Measurements from ENCODE around the gene AKAP6. TPM values are rescaled to one million over a fixed set of nuclear protein-coding genes. Genes with fewer than 3 reads are reported as not detected.

Gene AKAP6
- total and polyA plus RNA-seq, 10 of the 15 experiments (the other 5 are each of a cell fraction or from before 2014, with no cell fraction given) = 0.35 to 5.9 (median 2.2) TPM

DNA sequence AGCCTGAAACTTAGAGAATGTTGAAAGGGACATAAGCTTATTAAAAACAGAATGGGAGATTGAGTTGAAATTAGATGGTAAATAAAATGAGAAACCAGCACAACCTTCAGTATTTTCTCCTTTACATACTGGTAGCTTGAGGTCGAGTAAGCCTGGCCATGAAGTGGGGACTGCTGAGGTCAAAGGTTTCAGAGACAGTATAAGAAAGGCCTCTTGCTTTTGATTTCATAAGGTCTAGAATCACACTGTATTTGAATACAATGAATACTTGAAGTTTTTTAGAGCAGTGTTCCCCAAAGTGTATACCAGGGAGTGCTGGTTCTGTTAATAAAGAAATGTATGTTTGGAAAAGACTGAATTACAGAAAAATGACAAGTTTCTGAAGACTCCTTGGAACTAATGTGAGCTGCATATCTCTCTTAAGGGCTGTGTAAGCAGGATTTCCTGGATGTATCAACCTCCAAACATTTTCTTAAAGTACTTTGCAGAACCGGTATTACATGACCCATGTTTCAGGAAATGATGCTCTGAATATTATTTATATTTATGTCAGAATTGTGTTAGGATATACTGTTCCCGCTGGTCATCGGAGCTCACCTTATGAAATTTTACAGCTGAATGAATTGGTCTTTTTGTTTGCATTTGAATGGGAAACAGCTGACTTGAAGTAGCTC lies 85.0 kb downstream of the AKAP6 start:
- Histone ChIP-seq H3K9me3 (replicated peaks; ENCODE audit: control insufficient read depth, insufficient read depth, low read length) (no peaks in the 10 kb centered on the region), H3K27ac (ENCODE audit: control insufficient read depth, insufficient read depth) (no peak overlapping the region), H3K4me3 (no peak overlapping the region), H3K36me3 (ENCODE audit: control insufficient read depth in 2 of 2, insufficient read depth in 2 of 2, low read length in 1 of 2) (no peaks in the 10 kb centered on the region), H2AFZ (ENCODE audit: control insufficient read depth, low read depth, low read length) (no peak overlapping the region), H4K20me1 (ENCODE audit: control insufficient read depth, insufficient read depth) (no peaks in the 10 kb centered on the region), H3K4me1 (ENCODE audit: control insufficient read depth, insufficient read depth, low read length) (no peaks in the 10 kb centered on the region), H3K9ac (ENCODE audit: control insufficient read depth, insufficient read depth, low read length) (no peak overlapping the region), H3K27me3 (replicated peaks in 1 of 2; ENCODE audit: control insufficient read depth in 2 of 2, insufficient read depth in 2 of 2, low read length in 1 of 2) (no peaks in the 10 kb centered on the region), H3K4me2 (ENCODE audit: control insufficient read depth, insufficient read depth) (no peak overlapping the region), H3K79me2 (ENCODE audit: control insufficient read depth, insufficient read depth, low read length) (no peaks in the 10 kb centered on the region)
- intact Hi-C loops (cut with micrococcal nuclease; ENCODE audit: unreplicated experiment) = no loop called here
- BruUV-seq (replicated peaks) = no TSS peak
- RAD21 ChIA-PET (ENCODE audit: unreplicated experiment) = interaction anchor here (1.3 kb wide), 1 partner anchor 35 kb away, joined by 3 read pairs; no protein-coding TSS in a partner anchor
- POLR2A ChIA-PET = no interaction called here
- SMC1A ChIA-PET (ENCODE audit: uncharacterized antibody, unreplicated experiment) = interaction anchor here (0.8 to 1.6 kb wide), 2 partner anchors 12 to 1944 kb away, joined by 3 to 4 read pairs; no protein-coding TSS in a partner anchor
- DNase-seq (ENCODE audit: low read depth, low spot score) (no peak), ATAC-seq (0 out of 3 replicates have a peak, but pooled peaks have one; percentile 27), FAIRE-seq (no peak)
- CTCF ChIA-PET = no interaction called here
- in situ Hi-C loops (cut with MboI) = no loop called here
- TF ChIP-seq, protein P1, sequence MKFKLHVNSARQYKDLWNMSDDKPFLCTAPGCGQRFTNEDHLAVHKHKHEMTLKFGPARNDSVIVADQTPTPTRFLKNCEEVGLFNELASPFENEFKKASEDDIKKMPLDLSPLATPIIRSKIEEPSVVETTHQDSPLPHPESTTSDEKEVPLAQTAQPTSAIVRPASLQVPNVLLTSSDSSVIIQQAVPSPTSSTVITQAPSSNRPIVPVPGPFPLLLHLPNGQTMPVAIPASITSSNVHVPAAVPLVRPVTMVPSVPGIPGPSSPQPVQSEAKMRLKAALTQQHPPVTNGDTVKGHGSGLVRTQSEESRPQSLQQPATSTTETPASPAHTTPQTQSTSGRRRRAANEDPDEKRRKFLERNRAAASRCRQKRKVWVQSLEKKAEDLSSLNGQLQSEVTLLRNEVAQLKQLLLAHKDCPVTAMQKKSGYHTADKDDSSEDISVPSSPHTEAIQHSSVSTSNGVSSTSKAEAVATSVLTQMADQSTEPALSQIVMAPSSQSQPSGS (IDR thresholded peaks at IDR 0.05; ENCODE audit: low read length) = no peak
- TF ChIP-seq RFX5 (IDR thresholded peaks at IDR 0.05; ENCODE audit: low read depth, low read length) = no peak
- TF ChIP-seq TCF7 (IDR thresholded peaks at IDR 0.05; ENCODE audit: borderline replicate concordance) = no peak
- TF ChIP-seq, protein P2, sequence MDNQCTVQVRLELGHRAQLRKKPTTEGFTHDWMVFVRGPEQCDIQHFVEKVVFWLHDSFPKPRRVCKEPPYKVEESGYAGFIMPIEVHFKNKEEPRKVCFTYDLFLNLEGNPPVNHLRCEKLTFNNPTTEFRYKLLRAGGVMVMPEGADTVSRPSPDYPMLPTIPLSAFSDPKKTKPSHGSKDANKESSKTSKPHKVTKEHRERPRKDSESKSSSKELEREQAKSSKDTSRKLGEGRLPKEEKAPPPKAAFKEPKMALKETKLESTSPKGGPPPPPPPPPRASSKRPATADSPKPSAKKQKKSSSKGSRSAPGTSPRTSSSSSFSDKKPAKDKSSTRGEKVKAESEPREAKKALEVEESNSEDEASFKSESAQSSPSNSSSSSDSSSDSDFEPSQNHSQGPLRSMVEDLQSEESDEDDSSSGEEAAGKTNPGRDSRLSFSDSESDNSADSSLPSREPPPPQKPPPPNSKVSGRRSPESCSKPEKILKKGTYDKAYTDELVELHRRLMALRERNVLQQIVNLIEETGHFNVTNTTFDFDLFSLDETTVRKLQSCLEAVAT (IDR thresholded peaks at IDR 0.05) = no peak
- WGBS (ENCODE audit: insufficient coverage, insufficient replicate concordance, low lambda C conversion rate, missing lambda C conversion rate) = 10% methylated on average over 4 of the region's 4 CpGs
